GM12891 (cell line): ENCODE data around the gene ADAMTS3.

Experiments
- POLR2A ChIP-seq: IDR thresholded peaks from 2 replicates; pipeline ENCODE4 v1.6.1; 2011; ENCODE audit warnings: low read depth, low read length, control low read depth
- POLR2AphosphoS5 ChIP-seq: IDR thresholded peaks from 2 replicates; pipeline ENCODE4 v1.6.1; 2011; ENCODE audit warnings: low read depth, low read length, control low read depth
- SPI1 ChIP-seq: IDR thresholded peaks from 2 replicates; pipeline ENCODE4 v1.6.1; 2011; ENCODE audit warnings: low read depth, low read length, control low read depth
- TAF1 ChIP-seq: IDR thresholded peaks from 2 replicates; pipeline ENCODE4 v1.6.1; 2011; ENCODE audit warnings: low read depth, low read length, control low read depth

DNA sequence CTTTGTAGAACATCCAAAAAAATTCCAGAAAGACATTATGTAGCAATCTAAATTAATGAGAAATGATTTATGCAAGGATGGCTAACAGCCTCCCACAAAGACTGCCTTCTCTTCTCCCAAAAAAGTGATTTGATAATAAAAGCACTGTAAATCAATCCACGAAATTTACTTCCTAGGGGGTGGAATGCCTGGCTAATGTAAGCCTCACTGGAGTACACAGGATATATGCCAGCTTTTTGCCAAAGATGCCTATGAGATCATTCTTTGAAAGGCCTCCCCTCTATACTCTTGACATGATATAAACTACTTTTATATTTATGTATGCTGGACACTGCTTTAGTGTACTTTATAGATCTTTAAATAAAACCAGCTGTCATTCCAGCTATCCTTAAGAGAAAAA, 211.1 kb downstream of the ADAMTS3 start:
- TF ChIP-seq POLR2A = no peak
- TF ChIP-seq TAF1 = no peak
- no peak for TF ChIP-seq SPI1
- no peak for TF ChIP-seq POLR2AphosphoS5
